ENCODE measurements around the gene CCDC13. TPM values are rescaled to one million over a fixed set of nuclear protein-coding genes. Genes with fewer than 3 reads are reported as not detected.

Gene CCDC13
- total and polyA plus RNA-seq, 2 of the 13 experiments (the other 11 are each of a cell fraction or from before 2014, with no cell fraction given): 0.22 to 0.51 TPM

DNA sequence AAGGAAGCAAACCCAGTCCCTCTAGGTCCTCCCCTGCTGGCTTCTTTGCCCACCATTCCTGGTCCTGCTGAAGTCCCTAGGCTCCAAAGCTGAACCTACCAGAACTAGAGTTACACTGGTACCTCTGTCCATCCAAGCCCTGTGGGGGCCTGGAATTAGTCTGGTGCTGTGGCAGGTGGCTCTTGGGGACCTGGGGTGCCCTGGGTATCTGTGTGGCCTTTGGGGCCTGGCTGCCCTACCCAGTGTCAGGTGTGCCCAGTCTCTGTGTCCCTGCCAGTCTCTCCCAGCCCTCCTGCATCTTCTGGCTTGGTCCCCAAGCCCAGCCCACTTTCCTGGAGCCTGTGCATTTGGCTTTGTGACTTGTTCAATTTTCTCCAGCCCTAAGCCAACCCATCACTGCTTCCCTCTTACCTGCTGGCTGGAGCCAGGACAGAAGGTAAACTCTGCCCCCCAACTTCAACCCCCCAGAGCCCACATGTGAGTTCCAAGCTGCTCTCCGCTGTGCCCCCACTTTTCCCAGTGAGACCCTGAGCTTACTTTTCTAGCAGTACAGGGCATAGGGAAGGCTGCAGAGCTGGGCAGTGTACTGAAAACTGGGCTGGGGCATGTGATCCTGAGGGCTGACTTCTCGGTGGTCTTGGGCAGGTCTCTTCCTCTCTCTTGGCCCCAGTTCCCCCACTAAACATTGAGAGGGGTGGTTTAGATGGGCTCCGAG, 42.2 kb downstream of the CCDC13 start (continued):
- 0 out of 2 replicates have a peak, but pooled peaks have one; percentile 1 for TF ChIP-seq ZIK1 (CRISPR knock-in tag; IDR thresholded peaks at IDR 0.05; ENCODE audit: borderline replicate concordance, low read depth)

GRCh38 chr3:42730294-42730693, 42.8 kb downstream of the CCDC13 start:
- intact Hi-C loops (cut with micrococcal nuclease; ENCODE audit: unreplicated experiment): loop anchor here (5.0 kb wide), 2 partner anchors 78 to 128 kb away; partner anchors contain the start of genes NKTR and ZBTB47
- Histone ChIP-seq H3K27me3 (ENCODE audit: control insufficient read depth in 1 of 2, insufficient read depth in 2 of 2, low read length in 2 of 2) (no peaks in the 10 kb centered on the region), H3K36me3 (replicated peaks in 1 of 2; ENCODE audit: control insufficient read depth in 1 of 2, insufficient read depth in 2 of 2, low read length in 2 of 2) (no peaks in the 10 kb centered on the region), H3K27ac (ENCODE audit: extremely low read length, insufficient read depth, low read length) (peak overlapping the region; percentile 36), H3K4me1 (ENCODE audit: insufficient read depth, low read length) (peaks cover 54% of the 10 kb centered on the region), H2AFZ (ENCODE audit: low read length) (no peak overlapping the region), H3K4me2 (ENCODE audit: low read depth, low read length) (no peak overlapping the region), H3K79me2 (ENCODE audit: insufficient read depth, low read length) (no peaks in the 10 kb centered on the region), H4K20me1 (ENCODE audit: insufficient read depth, low read length) (no peaks in the 10 kb centered on the region), H3K9me3 (ENCODE audit: low read length) (no peaks in the 10 kb centered on the region), H3K9ac (ENCODE audit: insufficient read depth, low read depth, low read length) (no peak overlapping the region), H3K4me3 (replicated peaks in 1 of 3; ENCODE audit: insufficient read depth in 1 of 3, low read depth in 2 of 3, low read length in 3 of 3) (no peak overlapping the region)
- 94% methylated on average over 3 of the region's 11 CpGs for WGBS (ENCODE audit: low lambda C conversion rate)
- ChIA-PET POLR2A (interaction anchor here (1.3 kb wide), 1 partner anchor 26 kb away, joined by 3 read pairs; no protein-coding TSS in a partner anchor), CTCF (ENCODE audit: low intra/inter-chr PET ratio, low total read pairs) (no interaction called here)
- no peak for DNase-seq (ENCODE audit: low spot score)
- no peak for ATAC-seq
- in situ Hi-C loops (cut with HindIII; ENCODE audit: extremely low pct_ligation_motif_present, low pct_unique_long_range_greater_than_20kb): no loop called here
- BruUV-seq (replicated peaks): no TSS peak
- FAIRE-seq: no peak
- TF ChIP-seq MED1 (CRISPR knock-in tag; IDR thresholded peaks at IDR 0.05) (no peak), ZSCAN12 (CRISPR knock-in tag; IDR thresholded peaks at IDR 0.05) (no peak), GZF1 (CRISPR knock-in tag; IDR thresholded peaks at IDR 0.05) (no peak), CEBPG (CRISPR knock-in tag; IDR thresholded peaks at IDR 0.05) (no peak), ZNF382 (CRISPR knock-in tag; IDR thresholded peaks at IDR 0.05; ENCODE audit: borderline replicate concordance) (no peak), HNRNPL (IDR thresholded peaks at IDR 0.05; ENCODE audit: low read depth, low read length) (no peak), HES4 (CRISPR knock-in tag; IDR thresholded peaks at IDR 0.05; ENCODE audit: borderline replicate concordance) (no peak), ATAD3A (CRISPR knock-in tag; IDR thresholded peaks at IDR 0.05) (no peak), ZNF775 (CRISPR knock-in tag; IDR thresholded peaks at IDR 0.05; ENCODE audit: borderline replicate concordance) (no peak), ZNF678 (CRISPR knock-in tag; IDR thresholded peaks at IDR 0.05) (no peak), ZNF550 (CRISPR knock-in tag; IDR thresholded peaks at IDR 0.05; ENCODE audit: borderline replicate concordance) (0 out of 2 replicates have a peak, but pooled peaks have one; percentile 41), ZSCAN30 (CRISPR knock-in tag; IDR thresholded peaks at IDR 0.05) (no peak), CBX1 (IDR thresholded peaks at IDR 0.05; ENCODE audit: low read depth) (no peak), RBFOX2 (IDR thresholded peaks at IDR 0.05; ENCODE audit: low read depth, low read length) (no peak), SMC3 (IDR thresholded peaks at IDR 0.05; ENCODE audit: low read length) (no peak), STAT5B (CRISPR knock-in tag; IDR thresholded peaks at IDR 0.05) (no peak), RFX1 (IDR thresholded peaks at IDR 0.05) (no peak), ZFP36L2 (CRISPR knock-in tag; IDR thresholded peaks at IDR 0.05) (no peak), AHR (CRISPR knock-in tag; IDR thresholded peaks at IDR 0.05) (no peak), KLF13 (CRISPR knock-in tag; IDR thresholded peaks at IDR 0.05) (no peak)
- TF ChIP-seq, protein P1, sequence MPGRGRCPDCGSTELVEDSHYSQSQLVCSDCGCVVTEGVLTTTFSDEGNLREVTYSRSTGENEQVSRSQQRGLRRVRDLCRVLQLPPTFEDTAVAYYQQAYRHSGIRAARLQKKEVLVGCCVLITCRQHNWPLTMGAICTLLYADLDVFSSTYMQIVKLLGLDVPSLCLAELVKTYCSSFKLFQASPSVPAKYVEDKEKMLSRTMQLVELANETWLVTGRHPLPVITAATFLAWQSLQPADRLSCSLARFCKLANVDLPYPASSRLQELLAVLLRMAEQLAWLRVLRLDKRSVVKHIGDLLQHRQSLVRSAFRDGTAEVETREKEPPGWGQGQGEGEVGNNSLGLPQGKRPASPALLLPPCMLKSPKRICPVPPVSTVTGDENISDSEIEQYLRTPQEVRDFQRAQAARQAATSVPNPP (CRISPR knock-in tag; IDR thresholded peaks at IDR 0.05): no peak
- TF ChIP-seq, protein P2, sequence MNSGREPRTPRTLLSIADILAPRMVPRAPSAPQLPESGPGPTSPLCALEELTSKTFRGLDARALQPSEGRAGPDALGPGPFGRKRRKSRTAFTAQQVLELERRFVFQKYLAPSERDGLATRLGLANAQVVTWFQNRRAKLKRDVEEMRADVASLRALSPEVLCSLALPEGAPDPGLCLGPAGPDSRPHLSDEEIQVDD (CRISPR knock-in tag; IDR thresholded peaks at IDR 0.05; ENCODE audit: borderline replicate concordance): no peak
- TF ChIP-seq, protein P3, sequence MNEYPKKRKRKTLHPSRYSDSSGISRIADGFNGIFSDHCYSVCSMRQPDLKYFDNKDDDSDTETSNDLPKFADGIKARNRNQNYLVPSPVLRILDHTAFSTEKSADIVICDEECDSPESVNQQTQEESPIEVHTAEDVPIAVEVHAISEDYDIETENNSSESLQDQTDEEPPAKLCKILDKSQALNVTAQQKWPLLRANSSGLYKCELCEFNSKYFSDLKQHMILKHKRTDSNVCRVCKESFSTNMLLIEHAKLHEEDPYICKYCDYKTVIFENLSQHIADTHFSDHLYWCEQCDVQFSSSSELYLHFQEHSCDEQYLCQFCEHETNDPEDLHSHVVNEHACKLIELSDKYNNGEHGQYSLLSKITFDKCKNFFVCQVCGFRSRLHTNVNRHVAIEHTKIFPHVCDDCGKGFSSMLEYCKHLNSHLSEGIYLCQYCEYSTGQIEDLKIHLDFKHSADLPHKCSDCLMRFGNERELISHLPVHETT (CRISPR knock-in tag; conservative IDR thresholded peaks at IDR 0.05): no peak

Data from HepG2 (cell line).